Measurements from ENCODE around the gene OSBPL6.
"Not testable (repeated sequence)": the region's sequence is repeated elsewhere in the genome, so short reads cannot be mapped to it uniquely, and the experiment has no call there.

OSBPL6 gene

GRCh38 chr2:178153878-178154277 is 40.4 kb upstream of the OSBPL6 start:
- not testable (repeated sequence) for H2BK5ac ChIP-seq (ENCODE audit: low read depth, low read length, poor library complexity); H3K14ac ChIP-seq (ENCODE audit: low read length); H3K4ac ChIP-seq (ENCODE audit: low read depth, low read length); H3K27me3 ChIP-seq (ENCODE audit: insufficient read depth, low read length); DNase-seq; H3K4me3 ChIP-seq (ENCODE audit: low read depth, low read length); H4K8ac ChIP-seq (ENCODE audit: low read depth, low read length); H3K4me2 ChIP-seq (ENCODE audit: low read length); H3K4me1 ChIP-seq (ENCODE audit: control insufficient read depth in 1 of 2, insufficient read depth in 2 of 2, low read length in 2 of 2); H2BK120ac ChIP-seq (ENCODE audit: insufficient read depth, low read length, poor library complexity); H4K12ac ChIP-seq (ENCODE audit: low read depth, low read length); H3K36me3 ChIP-seq (ENCODE audit: control insufficient read depth in 1 of 2, insufficient read depth in 2 of 2, low read length in 2 of 2); H4K91ac ChIP-seq (ENCODE audit: low read depth, low read length); H2AFZ ChIP-seq (ENCODE audit: insufficient read depth, low read length, poor library complexity); H3K23ac ChIP-seq (ENCODE audit: low read length); H2BK12ac ChIP-seq (ENCODE audit: low read length); H3K79me2 ChIP-seq (ENCODE audit: control insufficient read depth, insufficient read depth, low read length, poor library complexity); H3K27ac ChIP-seq (ENCODE audit: low read depth, low read length); H3K79me1 ChIP-seq (ENCODE audit: low read length); H3K9ac ChIP-seq (ENCODE audit: low read length); H2AK5ac ChIP-seq (ENCODE audit: low read length); H3K9me3 ChIP-seq (ENCODE audit: insufficient read depth, low read depth, low read length); H3K18ac ChIP-seq (ENCODE audit: low read length)
- WGBS (ENCODE audit: extremely low coverage, insufficient coverage, insufficient read length), result no CpG with 5 or more reads among the region's 1 CpG

- Histone ChIP-seq H4K91ac (ENCODE audit: low read depth, low read length) (no peak overlapping the region), H3K79me2 (ENCODE audit: control insufficient read depth, insufficient read depth, low read length, poor library complexity) (no peaks in the 10 kb centered on the region), H2AFZ (ENCODE audit: insufficient read depth, low read length, poor library complexity) (no peak overlapping the region), H3K79me1 (ENCODE audit: low read length) (no peaks in the 10 kb centered on the region), H4K8ac (ENCODE audit: low read depth, low read length) (no peak overlapping the region), H3K27ac (ENCODE audit: low read depth, low read length) (no peak overlapping the region), H2BK12ac (ENCODE audit: low read length) (no peak overlapping the region), H3K36me3 (ENCODE audit: control insufficient read depth in 1 of 2, insufficient read depth in 2 of 2, low read length in 2 of 2) (no peaks in the 10 kb centered on the region), H3K14ac (ENCODE audit: low read length) (no peak overlapping the region), H3K27me3 (ENCODE audit: insufficient read depth, low read length) (no peaks in the 10 kb centered on the region), H2BK120ac (ENCODE audit: insufficient read depth, low read length, poor library complexity) (no peak overlapping the region), H3K4me2 (ENCODE audit: low read length) (no peak overlapping the region), H3K4me1 (ENCODE audit: control insufficient read depth in 1 of 2, insufficient read depth in 2 of 2, low read length in 2 of 2) (no peaks in the 10 kb centered on the region), H3K9me3 (ENCODE audit: insufficient read depth, low read depth, low read length) (no peaks in the 10 kb centered on the region), H2AK5ac (ENCODE audit: low read length) (no peak overlapping the region), H3K18ac (ENCODE audit: low read length) (no peak overlapping the region), H3K4ac (ENCODE audit: low read depth, low read length) (no peak overlapping the region), H4K12ac (ENCODE audit: low read depth, low read length) (no peak overlapping the region), H2BK5ac (ENCODE audit: low read depth, low read length, poor library complexity) (no peak overlapping the region), H3K23ac (ENCODE audit: low read length) (no peak overlapping the region), H3K9ac (ENCODE audit: low read length) (no peak overlapping the region), H3K4me3 (ENCODE audit: low read depth, low read length) (no peak overlapping the region)
- no peak for DNase-seq
- WGBS (ENCODE audit: extremely low coverage, insufficient coverage, insufficient read length), result no CpG with 5 or more reads among the region's 1 CpG
These were observed 38.8 kb upstream of the OSBPL6 start for GRCh38 chr2:178155524-178155923.

- no peaks in the 10 kb centered on the region for H3K27me3 ChIP-seq (ENCODE audit: insufficient read depth, low read length)
- H4K12ac ChIP-seq (ENCODE audit: low read depth, low read length), result no peak overlapping the region
- H3K79me2 ChIP-seq (ENCODE audit: control insufficient read depth, insufficient read depth, low read length, poor library complexity), result no peaks in the 10 kb centered on the region
- no peak overlapping the region for H4K91ac ChIP-seq (ENCODE audit: low read depth, low read length)
- no peak overlapping the region for H4K8ac ChIP-seq (ENCODE audit: low read depth, low read length)
- H3K36me3 ChIP-seq (ENCODE audit: control insufficient read depth in 1 of 2, insufficient read depth in 2 of 2, low read length in 2 of 2), result no peaks in the 10 kb centered on the region
- no peak overlapping the region for H3K4ac ChIP-seq (ENCODE audit: low read depth, low read length)
- H2BK120ac ChIP-seq (ENCODE audit: insufficient read depth, low read length, poor library complexity), result no peak overlapping the region
- no peak overlapping the region for H2AK5ac ChIP-seq (ENCODE audit: low read length)
- DNase-seq, result no peak
- no peak overlapping the region for H2BK12ac ChIP-seq (ENCODE audit: low read length)
- no peak overlapping the region for H2AFZ ChIP-seq (ENCODE audit: insufficient read depth, low read length, poor library complexity)
- no peak overlapping the region for H3K9ac ChIP-seq (ENCODE audit: low read length)
- H3K4me2 ChIP-seq (ENCODE audit: low read length), result no peak overlapping the region
- no peaks in the 10 kb centered on the region for H3K79me1 ChIP-seq (ENCODE audit: low read length)
- no CpG with 5 or more reads among the region's 5 CpGs for WGBS (ENCODE audit: extremely low coverage, insufficient coverage, insufficient read length)
- no peak overlapping the region for H3K27ac ChIP-seq (ENCODE audit: low read depth, low read length)
- H3K14ac ChIP-seq (ENCODE audit: low read length), result no peak overlapping the region
- no peaks in the 10 kb centered on the region for H3K9me3 ChIP-seq (ENCODE audit: insufficient read depth, low read depth, low read length)
- H3K4me1 ChIP-seq (ENCODE audit: control insufficient read depth in 1 of 2, insufficient read depth in 2 of 2, low read length in 2 of 2), result no peaks in the 10 kb centered on the region
- H2BK5ac ChIP-seq (ENCODE audit: low read depth, low read length, poor library complexity), result no peak overlapping the region
- H3K18ac ChIP-seq (ENCODE audit: low read length), result no peak overlapping the region
- no peak overlapping the region for H3K23ac ChIP-seq (ENCODE audit: low read length)
- no peak overlapping the region for H3K4me3 ChIP-seq (ENCODE audit: low read depth, low read length)
These were observed 36.7 kb upstream of the OSBPL6 start for GRCh38 chr2:178157574-178157973.

GRCh38 chr2:178159966-178160365 is 34.3 kb upstream of the OSBPL6 start:
- H3K23ac ChIP-seq (ENCODE audit: low read length), result no peak overlapping the region
- no peak overlapping the region for H3K4me2 ChIP-seq (ENCODE audit: low read length)
- no peaks in the 10 kb centered on the region for H3K79me1 ChIP-seq (ENCODE audit: low read length)
- no peaks in the 10 kb centered on the region for H3K4me1 ChIP-seq (ENCODE audit: control insufficient read depth in 1 of 2, insufficient read depth in 2 of 2, low read length in 2 of 2)
- H2BK5ac ChIP-seq (ENCODE audit: low read depth, low read length, poor library complexity), result no peak overlapping the region
- no CpG with 5 or more reads among the region's 1 CpG for WGBS (ENCODE audit: extremely low coverage, insufficient coverage, insufficient read length)
- no peaks in the 10 kb centered on the region for H3K36me3 ChIP-seq (ENCODE audit: control insufficient read depth in 1 of 2, insufficient read depth in 2 of 2, low read length in 2 of 2)
- H2AK5ac ChIP-seq (ENCODE audit: low read length), result no peak overlapping the region
- no peak overlapping the region for H4K8ac ChIP-seq (ENCODE audit: low read depth, low read length)
- H3K79me2 ChIP-seq (ENCODE audit: control insufficient read depth, insufficient read depth, low read length, poor library complexity), result no peaks in the 10 kb centered on the region
- no peak for DNase-seq
- H3K4ac ChIP-seq (ENCODE audit: low read depth, low read length), result no peak overlapping the region
- no peak overlapping the region for H2BK120ac ChIP-seq (ENCODE audit: insufficient read depth, low read length, poor library complexity)
- no peak overlapping the region for H4K91ac ChIP-seq (ENCODE audit: low read depth, low read length)
- no peak overlapping the region for H3K18ac ChIP-seq (ENCODE audit: low read length)
- no peak overlapping the region for H3K14ac ChIP-seq (ENCODE audit: low read length)
- H2BK12ac ChIP-seq (ENCODE audit: low read length), result no peak overlapping the region
- no peaks in the 10 kb centered on the region for H3K27me3 ChIP-seq (ENCODE audit: insufficient read depth, low read length)
- no peak overlapping the region for H3K4me3 ChIP-seq (ENCODE audit: low read depth, low read length)
- H3K9ac ChIP-seq (ENCODE audit: low read length), result no peak overlapping the region
- no peaks in the 10 kb centered on the region for H3K9me3 ChIP-seq (ENCODE audit: insufficient read depth, low read depth, low read length)
- no peak overlapping the region for H4K12ac ChIP-seq (ENCODE audit: low read depth, low read length)
- H2AFZ ChIP-seq (ENCODE audit: insufficient read depth, low read length, poor library complexity), result no peak overlapping the region
- H3K27ac ChIP-seq (ENCODE audit: low read depth, low read length), result no peak overlapping the region

Data from trophoblast cell (in vitro differentiated cells and primary cell).